Vagina (tissue), 2 donors: ENCODE results near the gene WFIKKN2.

Source experiments
- CTCF ChIP-seq, 3 experiments: fragments of 450-650 bp in 2 of 3; fragments of 200-600 bp in 1 of 3; sonication (generic) in 1 of 3; IDR thresholded peaks; one replicate each; pipeline ENCODE4 v1.5.1; 2017 to 2019; ENCODE audit warnings: antibody characterized with exemption in 3 of 3, mild to moderate bottlenecking in 2 of 3, moderate library complexity in 2 of 3
- POLR2A ChIP-seq, 2 donors: fragments of 450-650 bp; IDR thresholded peaks; one replicate each; pipeline ENCODE4 v1.6.1; 2017; ENCODE audit warnings: antibody characterized with exemption in 2 of 2, mild to moderate bottlenecking in 2 of 2, moderate library complexity in 2 of 2
- POLR2AphosphoS5 ChIP-seq, 2 donors: sonication (generic); formaldehyde crosslinking; IDR thresholded peaks; one replicate each; pipeline ENCODE4 v1.9.0; 2017; ENCODE audit warnings: antibody characterized with exemption in 2 of 2, mild to moderate bottlenecking in 2 of 2, low read depth in 1 of 2; ENCODE audit not compliant: insufficient read depth in 1 of 2

GRCh38 chr17:50787106-50787505, 48.3 kb upstream of the WFIKKN2 start:
- no peak for TF ChIP-seq POLR2A (IDR thresholded peaks at IDR 0.05)
- TF ChIP-seq CTCF (IDR thresholded peaks at IDR 0.05) = no peak
- TF ChIP-seq POLR2AphosphoS5 (IDR thresholded peaks at IDR 0.05; ENCODE audit: insufficient read depth in 1 of 2, low read depth in 1 of 2) = no peak
